Middle frontal gyrus (tissue), 1 donor: ENCODE data around the gene AFF3.
"Not testable (repeated sequence)": the region's sequence is repeated elsewhere in the genome, so short reads cannot be mapped to it uniquely, and the experiment has no call there.

Experiments used
- DNase-seq: peaks from one replicate; pipeline ENCODE4 v3.0.0-alpha.2; 2015; ENCODE audit warnings: low spot score; ENCODE audit errors: extremely low spot score

The AFF3 gene

DNA sequence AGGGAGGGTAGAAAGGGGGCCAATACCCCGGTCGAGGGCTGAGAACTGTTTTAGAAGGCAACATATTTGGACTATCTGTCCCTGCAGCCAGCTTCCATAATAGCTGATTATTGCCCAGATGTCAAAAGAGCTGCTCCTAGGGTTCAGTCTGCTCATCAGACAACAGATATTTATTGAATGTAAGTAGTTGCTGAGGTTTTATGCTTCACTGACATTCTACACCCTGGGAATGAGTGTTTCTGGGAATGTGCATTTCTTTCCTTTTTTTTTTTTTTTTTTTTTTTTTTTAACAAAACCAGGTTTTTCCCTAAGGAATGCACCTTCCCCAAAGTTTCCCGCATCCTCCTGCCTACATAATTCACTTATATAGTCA, 33.8 kb downstream of the AFF3 start:
- DNase-seq = not testable (repeated sequence)

DNA sequence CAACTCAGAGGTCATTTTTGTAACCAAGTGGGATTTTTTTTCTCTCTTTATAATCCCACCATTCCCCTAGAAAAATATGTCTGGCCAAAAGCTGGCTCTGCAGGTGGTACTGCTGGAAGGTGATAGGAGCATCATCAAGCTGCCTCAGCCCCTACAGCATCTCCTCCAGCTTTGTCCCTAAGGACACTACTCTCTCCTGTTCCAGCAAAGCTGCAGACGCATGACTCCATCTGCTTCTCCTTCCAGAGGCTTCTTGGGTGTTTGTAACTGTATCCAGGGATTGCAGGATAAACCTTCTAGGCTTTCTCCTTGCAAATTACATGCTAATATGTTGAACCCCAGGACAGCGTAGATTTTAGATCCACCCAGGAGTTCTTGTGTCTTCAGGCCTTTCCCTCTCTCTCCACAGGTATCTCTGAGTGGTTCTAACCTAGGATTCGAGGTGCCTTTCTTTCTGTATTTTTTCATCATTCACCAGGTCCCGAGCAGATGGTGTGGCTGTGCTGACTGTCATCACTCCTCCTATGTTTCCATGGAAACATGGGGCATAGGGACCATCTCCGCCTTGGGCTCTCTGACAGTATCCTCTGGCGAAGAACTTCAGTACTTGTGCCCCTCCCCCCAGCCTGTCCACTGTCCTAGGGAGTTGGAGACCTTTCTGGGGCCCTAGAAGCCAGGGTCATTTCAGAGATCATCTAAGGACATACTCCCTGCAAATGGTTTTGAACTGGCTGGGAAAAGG, 34.3 kb downstream of the AFF3 start:
- DNase-seq = no peak

DNA sequence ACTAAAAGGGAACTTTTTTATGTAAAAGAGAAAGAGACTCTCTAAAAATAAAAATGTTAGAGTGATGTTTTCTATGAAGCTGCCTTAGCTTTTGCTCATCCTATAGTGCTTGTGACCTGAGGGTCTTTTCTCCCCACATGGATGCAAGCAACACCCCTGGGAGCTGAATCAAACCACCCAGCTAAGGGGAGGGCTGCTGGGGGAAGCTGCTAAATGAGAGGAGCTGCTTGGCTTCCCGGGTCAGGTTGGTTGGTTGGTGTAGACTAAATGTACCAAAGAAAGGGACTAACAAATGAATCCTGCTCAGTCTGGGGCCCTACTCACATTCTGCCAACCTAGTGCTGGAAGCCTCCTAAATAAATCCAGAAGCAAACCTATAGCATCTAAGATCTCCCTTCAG, 35.0 kb downstream of the AFF3 start:
- DNase-seq = no peak

DNA sequence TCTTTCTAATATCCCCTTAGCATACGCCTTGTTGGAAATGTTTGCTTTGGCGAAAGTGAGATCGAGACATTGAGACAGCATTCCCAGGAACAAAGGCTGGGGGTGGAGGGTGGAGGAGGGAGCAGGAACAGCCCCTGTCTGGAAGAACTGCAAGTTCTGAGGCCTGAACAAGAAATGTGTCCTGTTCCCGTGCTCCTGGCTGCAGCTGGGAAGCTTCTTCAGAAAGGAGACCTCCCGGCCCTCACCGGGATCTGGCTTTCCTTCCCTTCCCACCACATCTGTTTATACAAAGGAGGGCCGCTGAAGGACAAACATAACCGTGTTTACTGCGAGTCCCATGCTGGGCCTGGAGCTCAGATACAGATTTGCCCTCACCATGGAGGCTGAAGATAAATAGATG, 35.9 kb downstream of the AFF3 start:
- DNase-seq = no peak

DNA sequence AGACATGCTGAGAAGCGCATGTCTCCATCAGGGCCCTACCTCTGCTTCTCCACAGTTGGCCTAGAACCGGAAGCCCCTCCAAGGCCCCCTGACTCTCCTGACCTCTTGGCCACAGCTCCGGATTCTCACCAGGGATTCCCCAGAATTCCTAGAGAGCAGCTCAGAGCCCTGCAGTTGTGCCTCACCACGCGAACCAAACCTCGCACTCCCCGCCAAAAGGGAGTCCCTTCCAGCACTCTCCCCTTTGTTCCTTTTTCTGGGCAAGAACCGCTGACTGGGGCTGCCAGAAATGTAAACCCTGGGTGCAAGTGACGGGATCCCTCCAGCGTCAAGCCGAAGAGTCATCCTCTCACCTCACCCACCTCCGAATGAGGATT, 36.7 kb downstream of the AFF3 start:
- no peak for DNase-seq

DNA sequence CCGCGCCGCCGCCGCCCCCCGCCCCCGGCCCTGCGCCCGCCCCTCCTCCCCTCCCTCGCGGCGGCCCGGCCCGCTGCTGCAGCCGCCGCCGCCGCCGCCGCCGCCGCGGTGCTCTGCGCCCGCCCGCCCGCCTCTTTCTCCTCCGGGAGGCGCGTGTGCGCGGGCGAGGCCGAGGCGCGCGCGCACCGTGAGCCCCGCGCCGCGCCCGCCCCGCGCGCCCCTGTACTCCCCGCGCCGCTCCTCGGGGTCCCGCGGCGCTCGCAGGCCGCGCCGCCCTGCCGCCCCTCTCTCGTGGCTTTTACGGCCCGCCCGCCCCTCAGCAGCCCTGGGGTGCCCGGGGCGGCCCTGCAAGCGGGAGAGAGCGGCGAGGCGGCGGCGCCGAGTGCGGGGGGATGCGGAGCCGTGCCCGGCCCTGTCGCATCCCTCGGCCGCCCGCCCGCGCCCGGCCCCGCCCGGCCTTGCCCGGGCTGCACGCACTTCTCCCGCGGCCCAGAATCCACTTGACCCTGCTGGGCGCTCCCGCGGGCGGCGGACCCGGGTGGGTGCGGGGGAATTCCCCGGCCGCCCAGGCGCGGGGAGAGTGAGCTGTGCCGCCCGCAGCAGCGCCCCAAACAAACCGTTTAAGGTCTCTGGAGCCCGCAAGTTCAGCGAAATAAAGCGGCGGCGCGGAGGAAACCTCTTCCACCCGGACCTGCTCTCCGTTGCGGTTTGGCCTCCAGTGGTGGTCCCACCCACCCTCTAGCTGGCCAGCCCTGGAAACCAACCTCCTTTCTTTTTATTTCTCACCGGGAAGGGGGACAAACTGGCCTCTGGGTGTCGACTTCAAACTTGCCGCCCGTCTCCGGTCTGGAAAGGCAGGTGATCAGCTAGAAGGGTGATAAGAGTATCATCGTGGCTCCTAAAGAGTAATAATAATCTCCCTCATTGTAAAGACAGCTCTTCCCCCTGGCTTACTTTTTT, 37.4 kb downstream of the AFF3 start:
- no peak for DNase-seq

DNA sequence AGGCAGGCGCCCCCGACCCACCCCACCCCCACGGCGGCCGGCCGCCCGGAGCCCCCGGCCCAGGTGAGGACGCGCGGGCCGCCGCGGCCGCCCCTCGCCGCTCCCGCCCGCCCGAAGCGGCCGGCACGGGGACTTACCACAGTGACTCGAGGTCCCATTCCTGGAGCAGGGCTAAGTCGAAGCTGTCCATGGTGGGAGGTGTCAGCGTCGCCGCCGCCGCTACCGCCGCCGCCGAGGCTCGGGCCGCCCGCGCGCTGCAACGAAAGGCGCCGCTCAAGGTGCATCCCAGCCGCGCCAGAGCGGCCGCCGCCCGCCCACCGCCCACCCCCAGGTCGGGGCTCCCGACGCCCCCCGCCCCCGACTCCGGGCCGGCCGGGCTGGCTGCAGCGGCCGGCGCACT, 38.1 kb downstream of the AFF3 start:
- not testable (repeated sequence) for DNase-seq

DNA sequence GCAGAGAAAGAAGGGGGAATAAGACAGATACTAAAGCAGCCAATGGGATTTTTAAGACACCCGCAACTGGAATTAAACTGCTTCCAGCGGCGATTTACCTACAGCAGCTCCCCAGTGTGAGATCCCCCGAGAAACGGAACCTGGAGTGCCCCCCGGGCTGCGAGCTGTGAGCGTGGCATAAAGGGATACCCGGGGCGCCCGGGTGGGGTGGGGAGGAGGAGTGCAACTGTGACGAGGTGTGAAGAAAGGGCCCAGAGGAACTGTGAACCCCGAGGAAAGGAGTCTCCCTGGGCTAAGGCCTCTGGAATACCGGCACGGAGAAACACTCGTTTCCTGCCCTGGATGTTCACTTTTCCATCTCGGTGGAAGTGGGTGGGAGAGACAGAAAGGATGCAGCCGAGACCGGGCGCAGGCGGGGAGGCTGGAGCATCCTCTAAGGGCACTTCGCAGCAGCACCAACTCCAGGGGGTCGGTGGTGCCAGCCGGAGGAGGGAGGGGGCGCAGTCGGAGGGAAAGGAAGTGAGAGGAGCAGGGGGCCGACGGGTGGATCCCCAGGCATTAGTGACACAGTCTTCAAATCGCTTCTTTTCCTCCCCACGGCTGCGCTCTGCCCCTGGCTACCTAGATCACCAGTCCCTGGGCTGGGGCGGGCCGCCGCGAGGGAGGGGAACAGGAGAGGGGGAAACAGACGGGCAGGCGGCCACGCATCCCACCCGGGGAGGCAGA, 38.7 kb downstream of the AFF3 start:
- not testable (repeated sequence) for DNase-seq

DNA sequence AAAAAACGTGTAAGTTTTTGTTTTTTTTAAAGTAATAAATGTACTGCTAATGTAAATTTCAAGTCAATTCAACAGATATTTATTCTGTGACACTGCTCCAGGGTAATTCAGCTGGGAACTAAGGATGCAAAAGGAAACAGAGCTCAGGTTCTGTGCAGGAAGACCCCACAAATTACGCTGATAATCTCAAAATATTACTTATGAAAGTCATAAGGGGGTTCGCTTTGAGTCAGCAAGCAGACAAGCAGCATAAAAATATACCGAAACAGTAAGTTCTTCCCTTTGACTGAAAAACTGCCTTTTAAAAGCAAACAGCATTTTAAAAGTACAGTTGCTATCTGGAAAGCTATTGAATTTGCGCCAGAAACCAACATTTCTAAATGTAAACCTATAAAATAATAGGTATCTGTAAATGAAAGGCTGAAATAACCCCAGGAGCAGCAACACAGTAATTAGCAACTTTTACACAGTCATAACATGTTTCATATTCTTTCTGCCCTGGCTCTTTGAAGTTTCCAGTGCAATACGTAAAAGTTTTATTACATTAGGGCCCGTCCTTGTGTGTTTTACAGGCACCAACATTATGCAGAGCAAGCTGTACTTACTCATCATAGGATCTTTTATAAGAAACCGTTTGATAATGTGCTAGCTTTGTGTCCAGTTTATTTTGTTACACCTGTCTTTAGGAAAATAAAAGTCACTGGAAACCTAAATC, 39.8 kb downstream of the AFF3 start:
- not testable (repeated sequence) for DNase-seq

DNA sequence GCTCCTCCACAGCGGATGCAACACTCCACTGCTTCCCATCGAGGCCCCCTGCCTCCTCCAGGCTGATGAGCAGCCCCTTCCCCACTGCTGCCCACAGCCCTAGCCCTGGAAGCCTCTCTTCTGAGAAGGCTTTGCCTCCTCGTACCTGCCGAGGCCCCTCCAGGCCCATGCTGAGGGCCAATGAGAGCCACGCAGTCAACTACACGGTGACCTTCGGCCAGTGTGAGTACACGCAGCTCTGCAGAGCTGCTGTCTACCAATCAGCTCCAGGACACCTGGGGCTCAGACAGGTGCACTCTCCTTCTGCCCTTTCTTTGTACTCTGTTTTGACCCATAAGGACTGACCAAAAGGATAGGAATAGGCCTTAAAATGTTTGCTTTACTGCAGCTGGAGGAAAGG, 43.5 kb downstream of the AFF3 start:
- DNase-seq = not testable (repeated sequence)

DNA sequence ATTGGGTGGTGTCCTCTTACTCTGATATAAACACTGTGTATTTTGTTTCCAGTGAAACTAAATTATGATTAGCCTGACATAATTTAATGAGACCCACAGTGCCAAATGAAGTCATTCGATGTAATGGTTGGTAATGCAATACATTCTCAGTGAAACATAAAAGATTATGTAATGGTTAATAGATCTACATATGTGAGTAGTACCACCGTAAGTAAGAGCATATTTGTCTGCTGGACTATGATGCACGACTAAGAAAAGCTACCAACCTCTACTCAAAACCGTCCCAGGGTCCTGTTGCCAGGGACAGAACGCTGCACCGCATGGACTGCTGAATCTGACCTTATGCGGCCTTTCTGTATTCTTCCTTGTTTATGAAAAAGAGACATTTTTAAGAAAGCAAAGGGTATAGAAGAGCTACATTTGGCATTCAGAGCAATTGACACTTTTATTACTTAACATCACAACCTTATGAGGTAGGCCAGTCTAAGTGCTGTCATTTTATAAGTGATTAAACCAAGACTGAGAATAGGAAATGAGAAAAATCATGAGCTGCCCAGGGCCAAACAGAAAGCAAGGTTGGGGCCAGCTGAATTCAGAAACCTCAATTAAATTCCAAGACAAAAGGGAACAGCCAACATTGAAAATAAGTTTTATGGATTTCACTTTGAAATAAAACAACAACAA, 44.6 kb downstream of the AFF3 start:
- not testable (repeated sequence) for DNase-seq

DNA sequence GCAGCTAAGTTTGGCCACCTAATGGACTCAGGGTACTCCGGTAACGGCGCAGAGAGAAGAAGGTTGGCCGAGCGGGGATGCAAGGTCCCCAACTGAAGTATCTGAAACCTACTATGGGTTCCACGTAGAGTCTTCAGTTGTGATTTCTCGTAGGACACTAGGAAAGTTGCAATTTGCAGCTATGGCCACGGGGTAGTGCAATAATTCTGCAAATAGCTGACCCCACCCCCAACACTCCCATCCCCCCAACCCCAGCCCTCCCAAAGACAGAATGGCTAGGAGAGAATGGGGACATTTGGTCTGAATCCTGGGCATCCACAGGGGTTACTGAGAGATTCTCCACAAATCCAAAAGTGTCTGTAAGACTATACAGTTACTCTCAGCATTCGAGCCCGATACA, 46.5 kb downstream of the AFF3 start:
- not testable (repeated sequence) for DNase-seq

DNA sequence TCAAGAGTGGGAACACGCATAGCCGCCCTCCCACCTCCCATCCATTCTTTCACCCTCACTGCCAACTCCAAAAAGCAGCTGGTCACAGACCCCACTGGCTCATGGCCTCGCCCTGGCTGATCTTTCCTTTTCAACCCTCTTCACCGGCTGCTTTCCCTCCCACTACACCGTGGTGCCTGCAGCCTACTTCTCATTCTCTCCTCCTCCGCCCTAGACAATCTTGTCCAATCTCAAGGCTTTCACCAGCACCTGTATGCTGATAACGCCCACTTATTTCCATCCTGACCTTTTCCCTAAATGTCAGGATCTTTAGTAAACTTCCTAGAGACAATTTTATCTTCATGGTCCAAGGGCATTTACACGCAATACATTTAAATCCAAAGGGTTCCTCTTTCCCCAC, 50.6 kb downstream of the AFF3 start:
- DNase-seq = not testable (repeated sequence)

DNA sequence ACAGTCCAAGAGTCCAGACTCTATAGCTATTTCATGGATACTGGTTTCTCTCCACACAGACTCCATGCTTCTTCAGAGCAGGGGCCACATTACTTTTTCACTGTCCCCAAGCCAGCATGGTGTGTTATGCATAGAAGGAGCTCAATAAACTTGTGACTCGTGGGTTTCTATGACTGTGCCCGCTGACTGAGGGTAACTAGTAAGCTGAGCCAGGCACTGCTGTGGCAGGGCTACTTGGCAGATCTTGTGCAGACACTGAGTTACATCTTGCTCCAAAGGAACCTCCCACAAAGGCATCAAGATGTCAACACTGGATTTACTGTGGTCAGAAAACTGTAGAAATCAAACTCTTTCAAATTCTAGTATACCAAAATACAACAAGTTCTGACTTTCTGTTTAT, 56.6 kb downstream of the AFF3 start:
- DNase-seq = not testable (repeated sequence)

DNA sequence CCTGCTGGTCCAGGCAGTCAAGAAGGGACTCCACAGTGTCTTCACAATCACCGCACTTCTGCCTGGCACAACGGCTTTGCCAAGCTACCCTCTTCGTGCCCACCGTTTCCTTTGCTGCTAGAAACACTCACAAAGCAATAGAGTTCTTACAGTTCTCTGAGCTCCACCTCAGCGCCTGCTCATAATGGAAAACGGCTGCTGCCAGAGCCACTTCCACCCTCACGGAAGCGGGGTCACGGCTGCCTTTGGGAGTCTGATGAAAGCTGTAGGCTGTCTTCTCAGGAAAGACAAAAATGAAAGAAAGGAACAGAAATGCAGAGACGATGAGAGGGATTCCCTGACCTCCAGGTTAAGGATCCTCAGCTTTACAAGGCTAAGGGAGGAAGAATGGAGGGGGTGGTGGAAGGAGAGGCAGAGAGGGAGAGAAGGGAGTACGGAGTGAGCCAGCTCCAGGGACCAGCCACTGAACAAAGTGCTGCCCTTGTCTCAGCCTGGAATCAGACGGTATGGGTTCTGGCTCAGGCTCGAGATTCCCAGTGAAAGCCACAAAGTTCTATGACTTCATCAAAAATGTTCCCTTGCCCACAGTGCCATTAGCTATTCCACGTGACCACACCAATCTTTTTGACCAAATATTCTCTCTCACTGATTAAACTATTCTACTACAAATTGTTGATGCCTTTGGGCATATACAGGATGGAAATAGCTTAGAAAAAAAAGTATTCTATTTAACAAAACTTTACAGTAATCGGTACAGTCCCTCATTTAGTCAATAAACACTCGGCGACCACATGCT, 58.8 kb downstream of the AFF3 start:
- not testable (repeated sequence) for DNase-seq

DNA sequence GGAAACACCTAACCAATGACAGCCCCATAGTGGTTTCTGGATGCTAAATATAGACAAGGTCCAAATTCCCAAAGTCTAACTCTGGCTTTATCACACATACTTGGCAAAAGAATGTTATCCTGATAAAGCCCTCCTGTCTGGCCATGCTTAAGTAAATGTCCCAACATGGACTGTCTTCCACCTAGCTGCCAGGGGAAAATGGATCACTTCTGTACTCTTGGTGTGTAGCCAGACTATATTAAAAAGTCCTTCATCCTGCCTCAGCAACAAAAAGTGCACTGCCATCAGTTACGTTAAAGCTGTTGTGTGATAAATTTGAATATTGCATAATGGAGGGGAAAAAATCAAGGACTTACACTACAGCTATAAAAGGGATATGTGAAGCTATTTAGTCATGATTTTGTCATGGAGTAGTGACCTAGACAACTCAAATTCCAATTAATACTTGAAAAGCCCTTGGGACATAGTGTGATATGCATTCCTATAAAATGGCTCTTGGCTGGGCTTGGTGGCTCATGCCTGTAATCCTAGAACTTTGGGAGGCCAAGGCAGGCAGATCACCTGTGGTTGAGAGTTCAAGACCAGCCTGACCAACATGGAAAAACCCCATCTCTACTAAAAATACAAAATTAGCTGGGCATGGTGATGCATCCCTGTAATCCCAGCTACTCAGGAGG, 60.0 kb downstream of the AFF3 start:
- not testable (repeated sequence) for DNase-seq

DNA sequence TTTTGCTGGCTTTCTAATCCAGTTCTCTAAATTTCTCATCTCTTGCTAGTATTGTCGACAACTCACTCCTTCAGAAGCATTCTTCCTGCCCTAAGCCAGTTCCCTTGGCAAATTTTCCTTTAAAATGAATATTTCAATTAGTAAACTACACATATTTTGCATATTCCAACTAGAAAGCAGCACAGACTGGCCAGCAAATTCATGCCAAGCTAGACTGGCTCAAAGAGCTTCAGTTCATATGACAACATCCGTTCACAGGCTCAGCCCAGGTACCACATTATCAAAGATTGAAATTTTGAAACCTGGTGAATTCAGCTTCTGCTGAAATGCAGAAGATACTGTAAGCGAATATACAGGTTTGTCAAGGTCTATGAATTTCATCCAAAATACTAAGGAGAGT, 64.5 kb downstream of the AFF3 start:
- no peak for DNase-seq

DNA sequence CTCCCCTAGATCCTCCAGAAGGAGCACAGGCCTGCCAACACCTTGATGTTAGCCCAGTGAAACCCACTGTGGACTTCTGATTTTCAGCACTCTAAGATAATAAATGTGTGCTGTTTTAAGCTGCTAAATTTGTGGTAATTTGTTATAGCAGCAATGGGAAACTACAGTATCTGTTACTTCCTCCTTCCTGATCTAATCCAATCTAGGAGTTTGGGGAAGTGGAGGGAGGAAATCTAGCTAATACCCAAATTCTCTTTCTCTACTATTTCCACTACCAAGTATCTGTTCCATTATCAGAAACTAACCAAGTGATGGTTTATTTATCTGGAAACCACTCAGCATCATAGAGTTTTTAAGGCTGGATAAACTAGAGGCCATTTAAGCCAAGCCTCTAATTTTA, 64.9 kb downstream of the AFF3 start:
- DNase-seq = no peak

DNA sequence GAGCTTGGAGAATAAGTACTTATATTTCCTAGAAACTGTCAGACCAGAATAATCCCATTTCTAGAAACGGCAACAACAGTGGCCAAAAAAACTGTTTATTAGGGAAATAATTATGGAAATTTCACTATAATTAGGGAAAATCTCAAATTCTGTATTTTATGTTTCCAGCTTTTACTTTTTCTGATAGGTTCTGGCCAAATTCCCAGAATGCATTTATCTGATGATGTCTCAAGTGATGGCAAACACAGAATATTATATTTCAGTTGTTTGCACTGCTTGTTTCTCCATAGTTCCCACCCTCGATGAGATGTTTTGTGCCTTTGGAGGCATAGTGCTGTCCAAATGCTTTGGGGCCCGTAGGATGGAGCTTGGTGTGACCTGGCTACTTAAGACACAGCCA, 66.9 kb downstream of the AFF3 start:
- no peak for DNase-seq
